Gastrocnemius medialis (tissue), 4 donors: ENCODE results near the gene ACLY. TPM values are rescaled to one million over a fixed set of nuclear protein-coding genes. Genes with fewer than 3 reads are reported as not detected.

Source experiments
- ATAC-seq, 2 donors: fragments of 150-250 bp; one replicate each; pipeline ENCODE4 v1.9.1; 2016
- DNase-seq, 2 donors: peaks; one replicate each; pipeline ENCODE4 v3.0.0-alpha.2; 2019
- H3K27ac ChIP-seq, 4 donors: fragments of 200-600 bp; sonication (generic); 1 replicate in 1 of 4; 2 replicates in 3 of 4; pipeline ENCODE4 v1.5.1; 2016 to 2018; ENCODE audit warnings: mild to moderate bottlenecking in 2 of 4, moderate library complexity in 1 of 4
- H3K27me3 ChIP-seq, 3 donors: fragments of 200-600 bp; sonication (generic) in 2 of 3; 1 replicate in 1 of 3; 2 replicates in 2 of 3; pipeline versions ENCODE4 v1.5.1 to v1.6.0; 2016 to 2019; ENCODE audit warnings: mild to moderate bottlenecking in 1 of 3, moderate library complexity in 1 of 3
- H3K36me3 ChIP-seq, 2 donors: fragments of 200-600 bp; sonication (generic) in 1 of 2; one replicate each; pipeline ENCODE4 v1.5.1; 2017 to 2018
- H3K4me1 ChIP-seq, 2 donors: fragments of 200-600 bp; sonication (generic) in 1 of 2; one replicate each; pipeline ENCODE4 v1.5.1; 2016 to 2017; ENCODE audit warnings: mild to moderate bottlenecking in 2 of 2
- H3K4me3 ChIP-seq, 4 donors: fragments of 200-600 bp; sonication (generic) in 3 of 4; 1 replicate in 1 of 4; 2 replicates in 3 of 4; pipeline ENCODE4 v1.5.1; 2016 to 2019; ENCODE audit warnings: mild to moderate bottlenecking in 2 of 4
- H3K9me3 ChIP-seq, 3 donors: fragments of 200-600 bp; sonication (generic) in 2 of 3; 1 replicate in 1 of 3; 2 replicates in 2 of 3; pipeline ENCODE4 v1.5.1; 2016 to 2019
- CTCF ChIP-seq, 5 experiments: fragments of 450-650 bp in 3 of 5; fragments of 200-600 bp in 2 of 5; sonication (generic) in 2 of 5; IDR thresholded peaks in 4 of 5; conservative IDR thresholded peaks in 1 of 5; 1 replicate in 4 of 5; 2 replicates in 1 of 5; pipeline ENCODE4 v1.5.1; 2016 to 2019; ENCODE audit warnings: antibody characterized with exemption in 5 of 5, mild to moderate bottlenecking in 3 of 5, moderate library complexity in 3 of 5
- POLR2A ChIP-seq, 2 donors: fragments of 450-650 bp; IDR thresholded peaks; one replicate each; pipeline ENCODE4 v1.6.1; 2017; ENCODE audit warnings: antibody characterized with exemption in 2 of 2, mild to moderate bottlenecking in 2 of 2, moderate library complexity in 2 of 2
- in situ Hi-C, 4 donors: fragments of 200-750 bp; cut with MboI; loops; one replicate each; pipeline versions ENCODE4 v1.15.0 to v1.8.0; 2017; ENCODE audit warnings: low sequenced_read_pairs in 4 of 4
- intact Hi-C: fragments of 100-400 bp; cut with DNase I; formaldehyde crosslinking; loops from one replicate; pipeline ENCODE4 v1.15.1; 2023; ENCODE audit warnings: low total_unique reads
- total RNA-seq, 4 donors: library from RNA; depleted of rRNA; stranded (reverse); fragments of >200 nt; gene quantifications; one replicate each; pipeline versions ENCODE4 v1.1.0 to v1.2.3, GENCODE V29; 2016

Gene ACLY
- total RNA-seq, 4 donors from 2014 or later: 20.8 to 35.0 (median 30.7) TPM

- Histone ChIP-seq H3K36me3 (no peaks in the 10 kb centered on the region), H3K27me3 (no peaks in the 10 kb centered on the region), H3K4me3 (peak within 1 kb of the TSS; percentile 41 to 70 (median 62)), H3K27ac (peak within 1 kb of the TSS; percentile 84 to 97 (median 90)), H3K9me3 (no peaks in the 10 kb centered on the region), H3K4me1 (peaks cover 5 to 12% of the 10 kb centered on the region in 2 donors)
- in situ Hi-C loops: no loop called here
- peak; percentile 53 to 65 for TF ChIP-seq POLR2A (IDR thresholded peaks at IDR 0.05)
- TF ChIP-seq CTCF (IDR thresholded peaks at IDR 0.05 in 4 of 5, conservative IDR thresholded peaks at IDR 0.05 in 1 of 5): peak; percentile 56 to 69 (median 62)
- intact Hi-C loops: loop anchor here (1.0 kb wide), 2 partner anchors 11 to 36 kb away; partner anchors contain the start of gene CNP
- ATAC-seq (peak; percentile 96 to 98), DNase-seq (peak; percentile 91 to 96)
Observed at GRCh38 chr17:41930009-41930832, 11.5 kb upstream of the ACLY start, which contains the start of gene ODAD4. TSS of gene ODAD4 (plus strand) at chr17:41930617. CDS start at chr17:41930724, 107 bp downstream.

- DNase-seq (no peak), ATAC-seq (no peak)
- Histone ChIP-seq H3K4me3 (no peak overlapping the region), H3K27me3 (no peaks in the 10 kb centered on the region), H3K4me1 (peaks cover 5 to 12% of the 10 kb centered on the region in 2 donors), H3K36me3 (no peaks in the 10 kb centered on the region), H3K9me3 (no peaks in the 10 kb centered on the region), H3K27ac (peak overlapping the region in 2 of 4 donors; percentile 84 to 97)
- in situ Hi-C loops: no loop called here
- intact Hi-C loops: no loop called here
- TF ChIP-seq POLR2A (IDR thresholded peaks at IDR 0.05): no peak
Observed at GRCh38 chr17:41928693-41929251, 10.0 kb upstream of the ACLY start.

GRCh38 chr17:41925991-41926590, 7.3 kb upstream of the ACLY start:
- no peak overlapping the region for H3K4me3 ChIP-seq
- no peaks in the 10 kb centered on the region for H3K9me3 ChIP-seq
- in situ Hi-C loops: no loop called here
- H3K4me1 ChIP-seq: peaks cover 5 to 12% of the 10 kb centered on the region in 2 donors
- no peak overlapping the region for H3K27ac ChIP-seq
- no peaks in the 10 kb centered on the region for H3K36me3 ChIP-seq
- DNase-seq (no peak), ATAC-seq (no peak)
- intact Hi-C loops: no loop called here
- no peaks in the 10 kb centered on the region for H3K27me3 ChIP-seq
- TF ChIP-seq CTCF (IDR thresholded peaks at IDR 0.05 in 4 of 5, conservative IDR thresholded peaks at IDR 0.05 in 1 of 5) (no peak), POLR2A (IDR thresholded peaks at IDR 0.05) (no peak)

- Histone ChIP-seq H3K27me3 (no peaks in the 10 kb centered on the region), H3K9me3 (no peaks in the 10 kb centered on the region), H3K27ac (no peak overlapping the region), H3K36me3 (no peaks in the 10 kb centered on the region), H3K4me3 (no peak overlapping the region), H3K4me1 (peaks cover 14 to 19% of the 10 kb centered on the region in 2 donors)
- ATAC-seq (no peak), DNase-seq (no peak)
- intact Hi-C loops: no loop called here
- in situ Hi-C loops: no loop called here
- TF ChIP-seq CTCF (IDR thresholded peaks at IDR 0.05 in 4 of 5, conservative IDR thresholded peaks at IDR 0.05 in 1 of 5): no peak
Observed at GRCh38 chr17:41920580-41920955, 1.8 kb upstream of the ACLY start.
